HFFc6 (cell line): ENCODE measurements around the gene P4HA1. TPM values are rescaled to one million over a fixed set of nuclear protein-coding genes. Genes with fewer than 3 reads are reported as not detected.

Experiments
- DNase-seq: peaks from one replicate; pipeline ENCODE4 v3.0.0-alpha.2; 2018
- H3K27ac Mint-ChIP-seq: 2 replicates; pipeline ENCODE4 v1.8.0; 2020; ENCODE audit warnings: mild to moderate bottlenecking, mixed read lengths
- H3K27me3 Mint-ChIP-seq: 2 replicates; pipeline ENCODE4 v1.8.0; 2021; ENCODE audit warnings: mild to moderate bottlenecking, moderate library complexity, mixed read lengths; ENCODE audit not compliant: insufficient read depth
- H3K36me3 Mint-ChIP-seq: 2 replicates; pipeline ENCODE4 v1.8.0; 2021; ENCODE audit warnings: low read depth, mixed read lengths
- H3K4me1 Mint-ChIP-seq: 2 replicates; pipeline ENCODE4 v1.8.0; 2020; ENCODE audit warnings: low read depth, mixed read lengths
- H3K4me3 Mint-ChIP-seq: 2 replicates; pipeline ENCODE4 v1.8.0; 2020; ENCODE audit warnings: mild to moderate bottlenecking, moderate library complexity, mixed read lengths
- H3K9me3 Mint-ChIP-seq: 2 replicates; pipeline ENCODE4 v1.8.0; 2020; ENCODE audit warnings: mild to moderate bottlenecking, mixed read lengths
- total RNA-seq, 6 experiments: library from RNA; stranded (reverse); fragmentation: NEBNext Ultra II Directional; extraction: Animal tissue kit (Norgen Biotek cat#: 25700); gene quantifications; 2 replicates in 1 of 6; 3 replicates in 5 of 6; pipeline ENCODE4 v1.2.3, GENCODE V29; 2021
- TF ChIP-seq, protein P1 (sequence below): fragments of 200-600 bp; sonication (generic); IDR thresholded peaks from 2 replicates; pipeline ENCODE4 v1.5.0; 2021; ENCODE audit warnings: antibody characterized with exemption, mild to moderate bottlenecking

P4HA1 gene
- total RNA-seq, 6 experiments from 2014 or later: 117 to 192 (median 127) TPM

DNA sequence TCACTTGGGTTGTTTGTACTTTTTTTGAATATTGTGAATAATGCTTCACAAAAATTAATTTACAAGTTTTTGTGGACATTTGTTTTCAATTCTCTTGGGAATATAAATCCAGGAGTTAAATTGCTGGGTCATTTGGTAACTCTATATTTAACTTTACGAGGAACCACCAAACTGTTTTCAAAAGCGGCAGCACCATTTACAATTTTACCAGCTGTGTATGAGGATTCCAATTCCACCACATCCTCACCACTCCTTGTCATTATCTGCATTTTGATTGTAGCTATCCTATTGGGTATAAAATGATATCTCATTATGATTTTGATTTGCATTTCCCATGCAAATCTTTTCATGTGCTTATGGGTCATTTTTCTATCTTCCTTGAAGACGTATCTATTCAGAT is 9.6 kb upstream of the P4HA1 start:
- TF ChIP-seq, protein P1, sequence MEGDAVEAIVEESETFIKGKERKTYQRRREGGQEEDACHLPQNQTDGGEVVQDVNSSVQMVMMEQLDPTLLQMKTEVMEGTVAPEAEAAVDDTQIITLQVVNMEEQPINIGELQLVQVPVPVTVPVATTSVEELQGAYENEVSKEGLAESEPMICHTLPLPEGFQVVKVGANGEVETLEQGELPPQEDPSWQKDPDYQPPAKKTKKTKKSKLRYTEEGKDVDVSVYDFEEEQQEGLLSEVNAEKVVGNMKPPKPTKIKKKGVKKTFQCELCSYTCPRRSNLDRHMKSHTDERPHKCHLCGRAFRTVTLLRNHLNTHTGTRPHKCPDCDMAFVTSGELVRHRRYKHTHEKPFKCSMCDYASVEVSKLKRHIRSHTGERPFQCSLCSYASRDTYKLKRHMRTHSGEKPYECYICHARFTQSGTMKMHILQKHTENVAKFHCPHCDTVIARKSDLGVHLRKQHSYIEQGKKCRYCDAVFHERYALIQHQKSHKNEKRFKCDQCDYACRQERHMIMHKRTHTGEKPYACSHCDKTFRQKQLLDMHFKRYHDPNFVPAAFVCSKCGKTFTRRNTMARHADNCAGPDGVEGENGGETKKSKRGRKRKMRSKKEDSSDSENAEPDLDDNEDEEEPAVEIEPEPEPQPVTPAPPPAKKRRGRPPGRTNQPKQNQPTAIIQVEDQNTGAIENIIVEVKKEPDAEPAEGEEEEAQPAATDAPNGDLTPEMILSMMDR: no peak
- Mint-ChIP-seq H3K27me3 (no peaks in the 10 kb centered on the region), H3K4me1 (peaks cover 16% of the 10 kb centered on the region), H3K4me3 (no peak overlapping the region), H3K27ac (no peak overlapping the region), H3K36me3 (peaks cover 21% of the 10 kb centered on the region), H3K9me3 (peaks cover 8% of the 10 kb centered on the region)
- DNase-seq: no peak

DNA sequence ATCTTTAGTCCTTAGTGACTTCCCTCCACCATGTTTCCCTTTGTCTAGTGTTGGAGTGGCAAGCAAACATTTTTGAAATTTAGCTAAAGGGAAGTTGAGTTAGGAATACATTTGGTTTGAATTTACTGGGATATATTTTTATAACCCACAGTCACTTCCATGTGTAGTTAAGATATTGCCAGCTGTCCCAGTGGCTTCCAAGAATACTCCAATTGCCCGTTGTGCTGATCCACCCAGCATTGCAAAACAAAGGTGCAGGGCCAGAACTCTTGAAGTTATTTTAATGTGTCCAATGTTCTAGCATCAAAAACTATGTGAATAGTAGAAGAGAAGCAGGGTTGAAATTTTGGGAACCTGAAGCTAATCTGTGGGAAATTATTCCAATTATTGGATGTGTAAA is 2.5 kb upstream of the P4HA1 start:
- Mint-ChIP-seq H3K4me3 (no peak overlapping the region), H3K9me3 (no peaks in the 10 kb centered on the region), H3K36me3 (peaks cover 5% of the 10 kb centered on the region; the same call in 1 of the 2 replicates), H3K4me1 (peaks cover 17% of the 10 kb centered on the region), H3K27ac (no peak overlapping the region), H3K27me3 (peaks cover 3% of the 10 kb centered on the region)
- TF ChIP-seq, protein P1: no peak
- no peak for DNase-seq

DNA sequence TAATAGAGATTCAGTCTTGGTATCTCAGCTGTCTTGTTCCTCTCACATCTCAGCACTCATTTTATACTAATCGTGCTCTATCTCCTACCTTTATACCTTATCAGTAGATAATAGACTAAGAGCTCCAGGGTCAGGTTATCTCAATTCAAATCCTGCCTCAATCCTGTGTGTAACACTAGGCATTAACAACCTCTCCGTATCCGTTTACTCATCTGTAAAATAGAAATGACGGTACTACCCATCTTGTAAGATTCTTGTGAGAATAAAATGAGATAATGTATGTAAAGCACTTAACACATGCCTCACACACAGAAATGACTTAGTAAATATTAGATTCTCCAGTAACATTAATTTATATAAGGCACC is 622 bp upstream of the P4HA1 start:
- peak overlapping the region; percentile 92 for H3K4me3 Mint-ChIP-seq
- peaks cover 5% of the 10 kb centered on the region; the same call in 1 of the 2 replicates for H3K36me3 Mint-ChIP-seq
- peaks cover 31% of the 10 kb centered on the region for H3K4me1 Mint-ChIP-seq
- peak overlapping the region; percentile 95 for H3K27ac Mint-ChIP-seq
- DNase-seq: no peak
- peaks cover 3% of the 10 kb centered on the region for H3K27me3 Mint-ChIP-seq
- H3K9me3 Mint-ChIP-seq: no peaks in the 10 kb centered on the region
- TF ChIP-seq, protein P1: no peak

DNA sequence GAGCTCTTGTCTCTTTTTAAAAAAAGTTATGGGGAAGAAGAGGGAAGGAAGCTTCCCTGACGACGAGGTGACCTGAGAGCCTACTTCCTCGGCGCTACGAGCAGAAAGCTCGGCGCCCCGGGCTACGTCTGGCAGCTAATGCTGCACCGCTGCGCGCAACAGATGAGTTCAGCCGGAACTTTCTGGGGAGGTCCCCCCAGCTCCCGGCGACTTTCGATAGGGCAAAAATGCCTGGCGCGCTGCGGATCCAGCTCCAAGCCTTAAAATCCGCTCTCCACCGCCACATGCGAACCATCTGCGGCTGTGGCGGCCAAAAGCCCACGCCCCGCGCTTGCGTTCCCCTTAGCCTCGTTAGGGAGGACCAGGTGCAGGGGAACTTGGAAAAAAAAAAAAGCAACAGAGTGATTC is 621 bp downstream of the P4HA1 start:
- H3K4me3 Mint-ChIP-seq: peak overlapping the region; percentile 92
- H3K27ac Mint-ChIP-seq: peak overlapping the region; percentile 95
- peaks cover 14% of the 10 kb centered on the region; the same call in 1 of the 2 replicates for H3K36me3 Mint-ChIP-seq
- H3K4me1 Mint-ChIP-seq: peaks cover 40% of the 10 kb centered on the region
- no peaks in the 10 kb centered on the region for H3K9me3 Mint-ChIP-seq
- TF ChIP-seq, protein P1: no peak
- peaks cover 3% of the 10 kb centered on the region for H3K27me3 Mint-ChIP-seq
- peak; percentile 71 for DNase-seq

DNA sequence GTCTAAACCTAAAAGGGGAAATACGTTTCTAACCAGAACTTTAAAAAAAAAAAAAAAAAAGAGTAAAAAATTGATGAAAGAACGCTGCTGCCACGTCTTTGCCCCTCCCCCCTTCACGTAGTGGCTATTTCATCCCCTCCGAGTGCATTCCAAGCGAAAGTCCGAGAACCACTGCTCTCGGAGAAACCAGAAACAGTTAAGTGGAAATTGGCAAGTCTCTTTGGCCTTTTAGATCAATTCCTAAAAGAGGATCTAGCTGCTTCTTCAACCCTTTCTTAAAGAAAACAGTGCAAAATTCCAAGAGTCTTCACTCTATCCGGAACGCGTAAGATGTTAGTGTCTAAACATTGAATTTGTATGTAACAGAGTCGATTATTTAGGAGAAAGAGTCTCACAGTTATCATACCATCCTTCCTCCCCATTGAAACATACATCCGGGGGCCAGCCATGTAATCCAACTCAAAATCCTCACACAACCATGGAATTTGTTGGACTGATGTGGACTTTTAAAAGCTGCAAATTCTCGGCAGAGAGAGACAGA is 1.1 kb downstream of the P4HA1 start:
- H3K9me3 Mint-ChIP-seq: no peaks in the 10 kb centered on the region
- peaks cover 14% of the 10 kb centered on the region; the same call in 1 of the 2 replicates for H3K36me3 Mint-ChIP-seq
- TF ChIP-seq, protein P1: no peak
- H3K4me3 Mint-ChIP-seq: peak overlapping the region; percentile 92
- peak overlapping the region; percentile 95 for H3K27ac Mint-ChIP-seq
- H3K4me1 Mint-ChIP-seq: peaks cover 40% of the 10 kb centered on the region
- DNase-seq: peak; percentile 71
- peaks cover 3% of the 10 kb centered on the region for H3K27me3 Mint-ChIP-seq
